ENCODE results near the gene COL16A1. TPM values are rescaled to one million over a fixed set of nuclear protein-coding genes. Genes with fewer than 3 reads are reported as not detected.

COL16A1 gene
- total RNA-seq, 3 donors from 2014 or later, result 11.2 to 62.9 (median 19.3) TPM

DNA sequence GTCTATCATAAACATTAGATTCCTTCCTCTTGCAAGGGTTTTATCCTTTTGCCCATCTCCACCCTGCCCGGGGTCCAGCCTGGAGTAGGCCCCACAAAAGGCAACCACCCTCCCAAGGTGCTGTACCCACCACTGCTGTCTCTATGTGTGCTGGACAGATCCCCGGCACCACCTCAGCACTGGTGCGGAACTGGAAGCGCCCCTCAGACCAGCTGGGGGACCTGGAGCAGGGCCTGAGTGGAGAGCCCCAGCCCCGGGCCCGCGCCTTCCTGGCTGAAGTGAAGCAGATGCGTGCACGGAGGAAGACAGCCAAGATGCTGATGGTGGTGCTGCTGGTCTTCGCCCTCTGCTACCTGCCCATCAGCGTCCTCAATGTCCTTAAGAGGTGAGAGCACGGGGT lies 80.5 kb downstream of the COL16A1 start:
- DNase-seq (no peak), ATAC-seq (no peak)
- H3K4me1 ChIP-seq (ENCODE audit: low read depth), result peaks cover 9% of the 10 kb centered on the region

DNA sequence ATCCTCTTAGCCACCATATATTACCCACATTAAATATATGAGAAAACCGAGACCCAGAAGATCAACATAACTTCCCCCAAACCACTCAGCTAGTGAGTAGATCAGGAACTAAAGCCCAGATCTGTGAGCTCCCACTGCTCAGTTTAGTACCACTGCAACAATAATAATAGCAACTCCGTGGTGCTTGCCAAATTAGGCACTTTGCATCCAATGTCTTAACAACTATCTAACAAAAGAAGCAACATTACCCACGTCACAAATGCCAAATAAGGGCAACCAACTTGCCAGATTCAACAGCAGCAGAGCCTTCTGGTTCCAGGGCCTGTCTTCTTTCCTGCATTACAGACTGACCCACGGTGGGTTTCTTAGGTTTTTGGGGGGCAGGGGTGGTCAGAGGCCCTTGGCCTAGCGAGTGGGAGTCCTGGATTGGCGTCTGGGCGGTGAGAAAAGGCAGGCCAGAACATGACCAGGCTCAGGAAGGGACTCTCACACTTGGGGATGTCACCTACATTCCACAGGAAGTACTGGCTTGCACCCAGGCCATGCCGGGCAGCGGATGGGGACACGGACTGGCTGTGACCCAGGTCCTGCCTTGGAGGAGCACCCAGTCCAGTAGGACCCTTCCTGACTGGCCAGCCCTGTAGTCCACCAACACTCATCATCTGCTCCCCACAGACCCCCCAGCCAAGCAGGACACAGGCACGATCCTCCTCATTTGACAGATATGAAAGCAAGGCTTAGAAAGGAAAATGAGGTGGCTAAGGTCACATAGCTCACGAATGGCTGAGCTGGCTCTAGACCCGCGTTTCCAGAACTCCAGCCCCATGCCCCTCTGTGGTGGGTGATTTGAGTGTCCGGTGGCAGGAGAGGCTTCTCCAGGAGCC lies 81.7 kb downstream of the COL16A1 start:
- DNase-seq (no peak), ATAC-seq (no peak)
- TF ChIP-seq, protein P1, sequence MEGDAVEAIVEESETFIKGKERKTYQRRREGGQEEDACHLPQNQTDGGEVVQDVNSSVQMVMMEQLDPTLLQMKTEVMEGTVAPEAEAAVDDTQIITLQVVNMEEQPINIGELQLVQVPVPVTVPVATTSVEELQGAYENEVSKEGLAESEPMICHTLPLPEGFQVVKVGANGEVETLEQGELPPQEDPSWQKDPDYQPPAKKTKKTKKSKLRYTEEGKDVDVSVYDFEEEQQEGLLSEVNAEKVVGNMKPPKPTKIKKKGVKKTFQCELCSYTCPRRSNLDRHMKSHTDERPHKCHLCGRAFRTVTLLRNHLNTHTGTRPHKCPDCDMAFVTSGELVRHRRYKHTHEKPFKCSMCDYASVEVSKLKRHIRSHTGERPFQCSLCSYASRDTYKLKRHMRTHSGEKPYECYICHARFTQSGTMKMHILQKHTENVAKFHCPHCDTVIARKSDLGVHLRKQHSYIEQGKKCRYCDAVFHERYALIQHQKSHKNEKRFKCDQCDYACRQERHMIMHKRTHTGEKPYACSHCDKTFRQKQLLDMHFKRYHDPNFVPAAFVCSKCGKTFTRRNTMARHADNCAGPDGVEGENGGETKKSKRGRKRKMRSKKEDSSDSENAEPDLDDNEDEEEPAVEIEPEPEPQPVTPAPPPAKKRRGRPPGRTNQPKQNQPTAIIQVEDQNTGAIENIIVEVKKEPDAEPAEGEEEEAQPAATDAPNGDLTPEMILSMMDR (IDR thresholded peaks at IDR 0.05), result no peak
- Histone ChIP-seq H3K36me3 (ENCODE audit: low read depth) (no peaks in the 10 kb centered on the region), H3K4me3 (no peak overlapping the region), H3K9me3 (no peaks in the 10 kb centered on the region), H3K4me1 (ENCODE audit: low read depth) (peaks cover 6% of the 10 kb centered on the region)
- intact Hi-C loops (cut with DNase I, micrococcal nuclease), result no loop called here

More for the DNA sequence above, 80.5 kb downstream of the COL16A1 start:
- intact Hi-C loops (cut with DNase I, micrococcal nuclease), result no loop called here
- TF ChIP-seq, protein P1 (IDR thresholded peaks at IDR 0.05), result no peak
- no peaks in the 10 kb centered on the region for H3K36me3 ChIP-seq (ENCODE audit: low read depth)
- no peaks in the 10 kb centered on the region for H3K9me3 ChIP-seq
- no peak overlapping the region for H3K4me3 ChIP-seq

DNA sequence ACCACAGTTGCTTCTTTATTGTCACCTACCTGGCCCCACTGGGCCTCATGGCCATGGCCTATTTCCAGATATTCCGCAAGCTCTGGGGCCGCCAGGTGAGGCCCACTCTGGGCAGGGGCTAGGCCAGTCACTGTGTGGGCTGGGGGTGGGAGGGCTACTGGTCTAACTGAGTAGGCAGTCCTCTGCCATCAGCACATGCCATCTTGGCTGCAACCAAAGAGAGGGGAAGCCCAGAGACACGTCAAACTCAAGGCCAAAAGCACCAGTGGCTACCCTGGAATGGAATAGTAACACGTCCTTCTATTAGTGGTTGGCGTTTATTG lies 82.4 kb downstream of the COL16A1 start:
- Histone ChIP-seq H3K36me3 (ENCODE audit: low read depth) (no peaks in the 10 kb centered on the region), H3K4me3 (no peak overlapping the region), H3K4me1 (ENCODE audit: low read depth) (peaks cover 6% of the 10 kb centered on the region), H3K9me3 (no peaks in the 10 kb centered on the region)
- DNase-seq (no peak), ATAC-seq (no peak)
- intact Hi-C loops (cut with DNase I, micrococcal nuclease), result no loop called here
- TF ChIP-seq, protein P1 (IDR thresholded peaks at IDR 0.05), result no peak

DNA sequence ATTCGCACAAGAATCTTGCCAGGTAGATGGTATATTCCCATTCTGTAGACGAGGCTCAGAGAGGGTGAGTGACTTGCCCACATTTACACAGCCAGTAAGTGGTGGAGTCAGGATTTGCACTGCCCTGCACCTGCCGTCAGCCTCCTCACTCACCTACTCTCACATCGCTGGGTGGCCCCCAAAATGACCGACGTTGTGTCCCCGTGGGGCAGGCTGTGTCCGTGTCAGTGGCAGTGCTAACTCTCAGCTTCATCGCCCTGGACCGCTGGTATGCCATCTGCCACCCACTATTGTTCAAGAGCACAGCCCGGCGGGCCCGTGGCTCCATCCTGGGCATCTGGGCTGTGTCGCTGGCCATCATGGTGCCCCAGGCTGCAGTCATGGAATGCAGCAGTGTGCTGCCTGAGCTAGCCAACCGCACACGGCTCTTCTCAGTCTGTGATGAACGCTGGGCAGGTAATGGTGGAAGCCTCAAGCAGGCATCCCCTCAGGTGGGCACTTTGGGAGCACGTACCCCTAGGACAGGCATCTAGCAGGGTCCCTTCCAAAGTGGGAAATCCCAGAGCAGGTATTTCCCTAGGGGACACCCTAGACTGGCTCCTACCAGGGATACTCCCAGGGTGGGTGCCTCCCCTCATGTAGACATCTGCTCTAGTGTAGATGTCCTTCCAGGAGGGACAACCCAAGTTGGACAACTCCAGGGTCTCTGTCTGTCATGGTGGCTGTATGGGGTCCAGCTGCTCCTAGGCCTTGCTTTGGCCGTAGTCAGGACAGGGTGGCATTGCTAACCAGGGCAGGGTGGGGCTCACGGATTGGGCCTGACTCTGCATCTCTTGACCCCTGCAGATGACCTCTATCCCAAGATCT lies 83.0 kb downstream of the COL16A1 start:
- intact Hi-C loops (cut with DNase I, micrococcal nuclease), result no loop called here
- no peak for ATAC-seq
- Histone ChIP-seq H3K4me1 (ENCODE audit: low read depth) (peaks cover 6% of the 10 kb centered on the region), H3K9me3 (no peaks in the 10 kb centered on the region), H3K36me3 (ENCODE audit: low read depth) (no peaks in the 10 kb centered on the region), H3K4me3 (no peak overlapping the region)
- DNase-seq, result no peak
- TF ChIP-seq, protein P1 (IDR thresholded peaks at IDR 0.05), result no peak

DNA sequence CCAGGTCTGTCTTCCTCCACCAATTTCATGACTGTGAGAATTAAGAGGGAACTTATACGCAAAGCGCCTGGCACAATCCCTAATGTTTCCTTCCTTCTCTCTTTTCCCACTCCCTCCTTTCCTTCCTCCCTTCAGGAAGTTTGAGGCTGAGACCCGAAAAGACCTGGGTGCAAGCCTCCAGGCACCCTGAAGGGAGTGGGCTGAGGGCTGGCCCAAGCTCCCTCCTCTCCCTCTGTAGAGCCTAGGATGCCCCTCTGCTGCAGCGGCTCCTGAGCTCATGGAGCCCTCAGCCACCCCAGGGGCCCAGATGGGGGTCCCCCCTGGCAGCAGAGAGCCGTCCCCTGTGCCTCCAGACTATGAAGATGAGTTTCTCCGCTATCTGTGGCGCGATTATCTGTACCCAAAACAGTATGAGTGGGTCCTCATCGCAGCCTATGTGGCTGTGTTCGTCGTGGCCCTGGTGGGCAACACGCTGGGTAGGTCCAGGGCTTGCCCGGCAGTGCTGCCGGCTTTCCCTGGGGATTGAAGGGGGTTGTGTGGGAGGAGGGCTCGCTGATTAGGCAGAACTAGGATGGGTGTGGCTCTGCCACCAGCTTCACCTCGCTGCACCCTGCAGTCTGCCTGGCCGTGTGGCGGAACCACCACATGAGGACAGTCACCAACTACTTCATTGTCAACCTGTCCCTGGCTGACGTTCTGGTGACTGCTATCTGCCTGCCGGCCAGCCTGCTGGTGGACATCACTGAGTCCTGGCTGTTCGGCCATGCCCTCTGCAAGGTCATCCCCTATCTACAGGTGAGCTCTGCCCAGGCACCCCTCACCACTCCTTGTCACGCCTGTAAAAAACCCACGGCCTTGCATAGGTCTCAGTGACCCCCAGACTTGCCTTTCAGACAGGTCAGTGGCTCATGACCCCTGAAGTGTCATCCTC lies 84.6 kb downstream of the COL16A1 start:
- intact Hi-C loops (cut with DNase I, micrococcal nuclease), result no loop called here
- Histone ChIP-seq H3K36me3 (ENCODE audit: low read depth) (no peaks in the 10 kb centered on the region), H3K4me1 (ENCODE audit: low read depth) (peaks cover 6% of the 10 kb centered on the region), H3K4me3 (no peak overlapping the region), H3K9me3 (no peaks in the 10 kb centered on the region)
- TF ChIP-seq, protein P1 (IDR thresholded peaks at IDR 0.05), result no peak
- ATAC-seq (peak; percentile 55), DNase-seq (no peak)
